SU-DHL-6 (cell line): ENCODE data around the gene WNT3.
"Not testable (repeated sequence)": the region's sequence is repeated elsewhere in the genome, so short reads cannot be mapped to it uniquely, and the experiment has no call there.

Source experiments
- EZH2phosphoT487 ChIP-seq: fragments of 200-600 bp; sonication (generic), shearing (Covaris generic); conservative IDR thresholded peaks from 2 replicates; pipeline ENCODE4 v1.6.1; 2018; ENCODE audit warnings: mild to moderate bottlenecking, antibody characterized with exemption, low read length, moderate library complexity, mixed read lengths
- TF ChIP-seq, protein P1 (sequence below): fragments of 200-600 bp; sonication (generic); IDR thresholded peaks from one replicate; pipeline ENCODE4 v1.5.1; 2017; ENCODE audit warnings: antibody characterized with exemption, mild to moderate bottlenecking, low read length, moderate library complexity; ENCODE audit not compliant: insufficient read depth, poor library complexity, severe bottlenecking

DNA sequence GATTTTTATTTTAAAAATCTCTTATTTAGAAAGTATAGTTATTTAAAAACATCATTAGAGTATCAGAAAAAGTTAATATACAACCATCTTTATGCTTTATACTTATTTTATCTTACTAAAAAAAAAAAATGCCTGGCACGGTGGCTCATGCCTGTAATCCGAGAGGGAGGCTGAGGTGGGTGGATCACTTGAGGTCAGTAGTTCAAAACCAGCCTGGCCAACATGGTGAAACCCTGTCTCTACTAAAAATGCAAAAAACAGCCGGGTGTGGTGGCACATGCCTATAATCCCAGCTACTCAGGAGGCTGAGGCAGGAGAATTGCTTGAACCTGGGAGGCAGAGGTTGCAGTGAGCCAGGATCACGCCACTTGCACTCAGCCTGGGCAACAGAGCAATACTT is 60.9 kb downstream of the WNT3 start:
- TF ChIP-seq, protein P1, sequence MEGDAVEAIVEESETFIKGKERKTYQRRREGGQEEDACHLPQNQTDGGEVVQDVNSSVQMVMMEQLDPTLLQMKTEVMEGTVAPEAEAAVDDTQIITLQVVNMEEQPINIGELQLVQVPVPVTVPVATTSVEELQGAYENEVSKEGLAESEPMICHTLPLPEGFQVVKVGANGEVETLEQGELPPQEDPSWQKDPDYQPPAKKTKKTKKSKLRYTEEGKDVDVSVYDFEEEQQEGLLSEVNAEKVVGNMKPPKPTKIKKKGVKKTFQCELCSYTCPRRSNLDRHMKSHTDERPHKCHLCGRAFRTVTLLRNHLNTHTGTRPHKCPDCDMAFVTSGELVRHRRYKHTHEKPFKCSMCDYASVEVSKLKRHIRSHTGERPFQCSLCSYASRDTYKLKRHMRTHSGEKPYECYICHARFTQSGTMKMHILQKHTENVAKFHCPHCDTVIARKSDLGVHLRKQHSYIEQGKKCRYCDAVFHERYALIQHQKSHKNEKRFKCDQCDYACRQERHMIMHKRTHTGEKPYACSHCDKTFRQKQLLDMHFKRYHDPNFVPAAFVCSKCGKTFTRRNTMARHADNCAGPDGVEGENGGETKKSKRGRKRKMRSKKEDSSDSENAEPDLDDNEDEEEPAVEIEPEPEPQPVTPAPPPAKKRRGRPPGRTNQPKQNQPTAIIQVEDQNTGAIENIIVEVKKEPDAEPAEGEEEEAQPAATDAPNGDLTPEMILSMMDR = not testable (repeated sequence)
- TF ChIP-seq EZH2phosphoT487 = not testable (repeated sequence)
